ENCODE results near the gene NAA50.
A peak's percentile ranks its signal among the peaks of the same experiment; 100 is the strongest.

The NAA50 gene

GRCh38 chr3:113741620-113742019 lies 4.4 kb downstream of the NAA50 start:
- DNase-seq (ENCODE audit: low read depth), result no peak

DNA sequence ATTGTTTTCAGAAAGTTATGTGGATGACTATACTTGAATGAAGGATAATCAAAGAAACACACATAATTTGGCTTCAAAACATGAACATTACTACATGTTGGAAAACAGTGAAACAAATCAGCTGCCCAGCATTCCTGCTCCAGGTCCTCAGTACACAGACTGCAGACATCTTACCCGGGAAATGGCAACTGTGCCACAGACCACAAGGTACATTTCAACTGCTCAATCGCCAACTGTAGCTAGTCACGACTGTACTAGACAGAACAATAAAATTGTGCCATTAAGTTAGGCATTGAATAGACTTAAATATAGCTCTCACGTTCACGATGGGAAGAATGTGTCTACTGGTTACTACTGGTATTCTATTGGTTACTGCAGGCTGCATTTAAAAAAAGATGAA lies 5.0 kb downstream of the NAA50 start:
- DNase-seq (ENCODE audit: low read depth), result no peak

- DNase-seq (ENCODE audit: low read depth), result peak; percentile 61
Observed at GRCh38 chr3:113736548-113737089, 9.4 kb downstream of the NAA50 start.

- DNase-seq (ENCODE audit: low read depth), result no peak
Observed at GRCh38 chr3:113731694-113732093, 14.4 kb downstream of the NAA50 start.

DNA sequence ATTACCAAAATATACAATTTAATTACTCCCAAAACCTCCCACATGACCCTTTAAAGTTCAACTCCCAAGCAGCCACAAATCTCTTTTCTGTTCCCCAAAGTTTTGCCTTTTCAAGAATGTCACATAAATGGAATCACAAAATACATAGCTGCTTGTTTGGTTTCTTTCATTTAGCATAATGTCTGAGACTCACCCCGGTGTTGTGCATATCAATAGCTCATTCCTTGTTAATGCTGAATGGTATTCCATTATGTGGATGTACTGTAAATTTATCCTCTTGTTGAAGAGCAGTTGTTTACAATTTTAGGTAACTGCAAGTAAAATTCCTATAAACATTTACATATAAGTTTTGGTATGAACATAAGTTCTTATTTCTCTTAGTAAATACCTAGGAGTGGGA lies 15.5 kb downstream of the NAA50 start:
- no peak for DNase-seq (ENCODE audit: low read depth)

DNA sequence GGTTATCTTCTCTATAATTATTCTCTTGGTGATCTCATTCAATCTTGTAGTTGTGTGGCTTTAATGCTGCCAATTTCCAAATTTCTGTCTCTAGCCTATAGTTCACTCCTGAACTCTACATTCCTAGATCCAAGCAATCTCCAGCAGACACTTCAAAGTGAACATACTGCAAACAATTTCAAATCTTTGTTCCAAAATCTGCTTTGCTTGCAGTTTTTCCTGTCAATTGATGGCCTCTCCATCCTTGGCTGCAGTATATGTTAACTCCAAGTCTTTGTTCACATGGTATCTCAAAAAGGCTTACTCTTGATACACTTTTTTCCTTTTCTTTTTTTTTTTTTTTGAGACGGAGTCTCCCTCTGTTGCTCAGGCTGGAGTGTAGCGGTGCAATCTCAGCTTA lies 17.4 kb downstream of the NAA50 start:
- DNase-seq (ENCODE audit: low read depth), result no peak

DNA sequence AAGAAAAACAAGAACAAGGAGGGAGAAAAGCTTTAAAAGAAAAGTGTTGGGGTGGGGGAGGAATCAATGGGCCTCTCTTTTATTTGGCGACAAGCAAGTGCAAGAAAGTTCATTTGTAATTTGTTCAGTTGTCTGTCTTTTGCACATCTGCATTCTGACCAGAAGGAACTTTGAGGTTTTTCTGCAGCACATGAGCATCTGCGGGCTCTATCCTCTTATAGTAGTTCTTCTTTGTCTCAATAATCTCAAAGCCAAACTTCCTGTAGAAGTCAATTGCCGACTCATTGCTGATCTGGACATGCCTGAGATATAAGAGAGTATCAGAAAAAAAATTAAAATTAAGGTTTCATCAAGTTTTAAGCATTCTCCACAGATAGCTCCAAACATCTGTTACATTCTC lies 24.4 kb downstream of the NAA50 start:
- DNase-seq (ENCODE audit: low read depth), result no peak

DNA sequence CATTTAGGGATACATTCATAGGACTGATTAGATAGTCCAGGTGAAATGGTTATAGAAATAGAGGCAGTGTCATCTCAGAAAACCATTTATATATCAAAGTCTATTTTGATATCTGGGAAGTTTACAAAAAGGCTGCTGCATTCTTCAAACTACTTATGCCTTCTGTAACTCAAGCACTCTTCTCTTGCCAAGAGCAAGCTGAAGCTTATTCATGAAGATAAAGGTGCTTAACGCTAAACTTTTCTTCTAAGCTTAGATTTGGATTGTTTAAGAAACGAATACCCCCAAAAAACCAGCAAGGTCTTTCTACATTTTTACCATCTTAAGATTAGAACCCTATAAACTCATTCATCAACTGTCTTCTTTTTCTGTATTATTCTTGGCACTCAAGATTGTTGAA lies 26.3 kb downstream of the NAA50 start:
- DNase-seq (ENCODE audit: low read depth), result no peak

DNA sequence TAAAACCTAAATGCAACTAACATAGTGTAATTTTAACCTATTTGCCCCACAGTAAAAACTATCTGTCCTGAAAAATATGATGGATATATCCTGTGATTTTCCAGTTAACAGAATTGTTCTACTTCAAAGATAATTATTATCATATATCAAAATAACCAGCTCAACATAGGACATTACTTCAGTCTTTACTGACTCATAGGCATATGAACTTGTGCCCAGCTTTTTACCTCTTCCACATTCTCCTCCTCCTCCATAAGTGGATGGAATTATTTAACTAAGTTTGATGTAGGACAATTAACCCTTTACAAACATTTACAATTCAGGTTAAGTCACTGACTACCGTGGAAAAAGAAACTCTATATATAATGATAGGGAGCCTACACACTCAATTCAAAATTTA lies 26.8 kb downstream of the NAA50 start:
- DNase-seq (ENCODE audit: low read depth), result peak; percentile 46

GRCh38 chr3:113717818-113718217 lies 28.2 kb downstream of the NAA50 start:
- DNase-seq (ENCODE audit: low read depth), result no peak

GRCh38 chr3:113717308-113717707 lies 28.7 kb downstream of the NAA50 start:
- no peak for DNase-seq (ENCODE audit: low read depth)

- no peak for DNase-seq (ENCODE audit: low read depth)
Observed at GRCh38 chr3:113714702-113715101, 31.3 kb downstream of the NAA50 start.

GRCh38 chr3:113712129-113712528 lies 33.9 kb downstream of the NAA50 start:
- no peak for DNase-seq (ENCODE audit: low read depth)

- no peak for DNase-seq (ENCODE audit: low read depth)
Observed at GRCh38 chr3:113707835-113708234, 38.2 kb downstream of the NAA50 start.

GRCh38 chr3:113698956-113699355 lies 47.1 kb downstream of the NAA50 start:
- DNase-seq (ENCODE audit: low read depth), result no peak

- no peak for DNase-seq (ENCODE audit: low read depth)
Observed at GRCh38 chr3:113698213-113698742, 47.8 kb downstream of the NAA50 start.

- no peak for DNase-seq (ENCODE audit: low read depth)
Observed at GRCh38 chr3:113697500-113698090, 48.5 kb downstream of the NAA50 start.

GRCh38 chr3:113696658-113697499 lies 49.2 kb downstream of the NAA50 start:
- peak; percentile 99 for DNase-seq (ENCODE audit: low read depth)

DNA sequence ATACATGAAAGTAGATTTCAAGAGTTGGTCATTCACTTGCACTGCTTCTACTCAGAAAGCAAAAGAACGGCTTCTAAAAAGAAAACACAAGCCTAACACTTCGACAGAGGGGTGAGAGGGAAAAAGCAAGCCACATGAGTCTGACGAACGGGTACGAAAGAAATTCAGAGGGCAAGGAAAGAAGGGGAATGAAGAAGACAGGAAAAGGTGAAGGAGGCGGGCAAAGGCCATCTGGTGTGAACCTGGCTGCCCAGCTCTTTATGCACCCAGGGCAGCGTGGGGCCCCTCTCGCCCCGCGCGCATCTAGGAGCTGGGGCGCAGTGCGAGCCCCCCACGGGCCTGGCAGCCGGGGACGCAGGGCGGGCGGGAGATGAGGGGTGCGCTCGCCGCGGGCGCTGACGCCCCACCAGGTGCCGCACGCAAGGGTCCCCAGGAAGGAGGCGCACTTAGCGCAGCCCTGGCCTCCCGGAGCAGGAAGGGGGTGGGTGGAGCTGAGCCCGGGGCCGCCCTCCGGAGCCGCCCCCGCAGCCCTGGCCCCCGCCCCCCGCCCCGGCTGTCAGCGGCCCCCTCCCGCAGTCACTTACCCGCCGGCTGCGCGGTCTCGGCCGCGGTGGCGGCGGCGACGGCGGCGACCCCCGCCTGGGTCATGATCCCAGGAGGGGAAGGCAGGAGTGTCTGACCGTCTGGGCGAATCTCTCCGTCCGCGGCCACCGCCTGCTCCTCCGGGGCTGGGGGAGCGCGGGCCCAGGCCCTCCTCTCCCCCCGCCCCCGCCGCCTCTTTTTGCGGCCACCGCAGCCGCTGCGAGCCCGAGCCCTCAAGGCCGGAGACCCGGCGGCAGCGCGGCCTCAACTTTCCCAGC lies 50.0 kb downstream of the NAA50 start, which contains the start of gene USF3:
Gene USF3 (minus strand): TSS at position 857 of the 860 bp plus-strand sequence. CDS start 21,764 bp downstream, outside the sequence.
- DNase-seq (ENCODE audit: low read depth), result peak; percentile 44

- no peak for DNase-seq (ENCODE audit: low read depth)
Observed at GRCh38 chr3:113695431-113695785, 50.6 kb downstream of the NAA50 start.

DNA sequence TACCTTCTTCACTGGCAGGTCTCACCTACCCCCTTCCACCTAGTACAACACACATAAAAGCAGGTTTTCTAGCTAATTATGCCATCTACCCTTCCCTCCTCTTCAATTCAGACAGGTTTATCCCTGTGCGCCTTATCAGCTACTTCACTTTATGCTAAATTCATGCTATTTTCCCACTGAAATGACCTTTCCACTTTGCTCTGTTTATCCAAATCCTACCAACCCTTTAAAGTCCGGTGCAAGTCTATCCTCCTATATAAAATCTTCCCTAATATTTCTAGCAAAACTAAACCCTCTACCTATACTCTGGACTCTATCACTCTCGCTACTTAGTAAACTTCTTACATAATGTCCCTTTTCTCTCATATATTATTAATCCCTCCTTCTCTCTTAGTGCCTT lies 55.6 kb downstream of the NAA50 start:
- DNase-seq (ENCODE audit: low read depth), result no peak
